ENCODE results near the gene FTSJ1. TPM values are rescaled to one million over a fixed set of nuclear protein-coding genes. Genes with fewer than 3 reads are reported as not detected.
"Not testable (repeated sequence)": the region's sequence is repeated elsewhere in the genome, so short reads cannot be mapped to it uniquely, and the experiment has no call there.

The FTSJ1 gene
- total RNA-seq (2014; rRNA removed; shearing (Covaris generic)): 55.7 and 66.1 TPM in 2 replicates
- 51.8 and 54.7 TPM in 2 replicates for total RNA-seq (2022)
- Bru-seq, nascent RNA: percentile 59 among the genes with signal in this experiment
- BruChase-seq, experiment 1, labeled RNA remaining after a 6-hour chase: percentile 82 among the genes with signal in this experiment
- BruChase-seq, experiment 2, labeled RNA remaining after a 2-hour chase: percentile 77 among the genes with signal in this experiment
- long read RNA-seq, transcript FTSJ1-202 (13 exons, 1,892 nt): major isoform, 31 of 91 reads
- long read RNA-seq, partial matches to known transcripts: 11 of 91 reads
- long read RNA-seq, other reads (novel, unspliced or antisense): 48 of 91 reads

GRCh38 chrX:48475774-48476577, at the start of gene FTSJ1:
Gene FTSJ1 (plus strand): TSS chrX:48476199. CDS start chrX:48478048, 1,849 bp downstream.
- H3K79me2 ChIP-seq (ENCODE audit: insufficient read depth, low read depth, low read length): peaks cover 37% of the 10 kb centered on the region
- DNase-seq (ENCODE audit: low spot score): peak; percentile 85
- POLR2A ChIA-PET: no interaction called here
- H3K9me3 ChIP-seq (ENCODE audit: low read length): no peaks in the 10 kb centered on the region
- H3K4me1 ChIP-seq (ENCODE audit: insufficient read depth, low read length, poor library complexity, severe bottlenecking): peaks cover 19% of the 10 kb centered on the region
- TF ChIP-seq CTCF (conservative IDR thresholded peaks at IDR 0.05; ENCODE audit: low read length) (no peak), EZH2phosphoT487 (IDR thresholded peaks at IDR 0.05; ENCODE audit: borderline replicate concordance, low read depth, low read length) (no peak)
- no TSS peak for BruUV-seq (replicated peaks)
- peak within 1 kb of the TSS; percentile 91 for H2AFZ ChIP-seq (ENCODE audit: low read length)
- intact Hi-C loops (cut with micrococcal nuclease; ENCODE audit: unreplicated experiment): loop anchor here (2.0 to 5.0 kb wide), 3 partner anchors 46 to 121 kb away; partner anchors contain the start of genes EBP, RBM3 and WDR13
- H3K27ac ChIP-seq (ENCODE audit: low read depth, low read length, poor library complexity, severe bottlenecking): peak within 1 kb of the TSS; percentile 66
- peak within 1 kb of the TSS; percentile 97 for H3K4me2 ChIP-seq (ENCODE audit: low read length)
- H4K20me1 ChIP-seq (ENCODE audit: insufficient read depth, low read length): no peaks in the 10 kb centered on the region
- CTCF ChIA-PET (ENCODE audit: unreplicated experiment): no interaction called here
- H3K9me2 ChIP-seq (ENCODE audit: insufficient read depth, low read length): no peaks in the 10 kb centered on the region
- peaks cover 30% of the 10 kb centered on the region for H3K36me3 ChIP-seq (ENCODE audit: insufficient read depth, low read length)
- H3K4me3 ChIP-seq (ENCODE audit: low read depth, low read length, poor library complexity, severe bottlenecking): peak within 1 kb of the TSS; percentile 91

- BruUV-seq (replicated peaks); H2AFZ ChIP-seq (ENCODE audit: low read length); POLR2A ChIA-PET; H3K4me1 ChIP-seq (ENCODE audit: insufficient read depth, low read length, poor library complexity, severe bottlenecking); CTCF ChIA-PET (ENCODE audit: unreplicated experiment); H4K20me1 ChIP-seq (ENCODE audit: insufficient read depth, low read length); H3K4me2 ChIP-seq (ENCODE audit: low read length); H3K4me3 ChIP-seq (ENCODE audit: low read depth, low read length, poor library complexity, severe bottlenecking); DNase-seq (ENCODE audit: low spot score); intact Hi-C loops (cut with micrococcal nuclease; ENCODE audit: unreplicated experiment); H3K27ac ChIP-seq (ENCODE audit: low read depth, low read length, poor library complexity, severe bottlenecking); H3K36me3 ChIP-seq (ENCODE audit: insufficient read depth, low read length); H3K9me2 ChIP-seq (ENCODE audit: insufficient read depth, low read length); H3K9me3 ChIP-seq (ENCODE audit: low read length); H3K79me2 ChIP-seq (ENCODE audit: insufficient read depth, low read depth, low read length): not testable (repeated sequence)
Measured at GRCh38 chrX:48427027-48427716, 48.8 kb upstream of the FTSJ1 start.

GRCh38 chrX:48429606-48430005, 46.4 kb upstream of the FTSJ1 start:
- CTCF ChIA-PET (ENCODE audit: unreplicated experiment); H3K4me1 ChIP-seq (ENCODE audit: insufficient read depth, low read length, poor library complexity, severe bottlenecking); H3K27ac ChIP-seq (ENCODE audit: low read depth, low read length, poor library complexity, severe bottlenecking); BruUV-seq (replicated peaks); H3K4me3 ChIP-seq (ENCODE audit: low read depth, low read length, poor library complexity, severe bottlenecking); H4K20me1 ChIP-seq (ENCODE audit: insufficient read depth, low read length); H3K9me3 ChIP-seq (ENCODE audit: low read length); H2AFZ ChIP-seq (ENCODE audit: low read length); H3K36me3 ChIP-seq (ENCODE audit: insufficient read depth, low read length); H3K9me2 ChIP-seq (ENCODE audit: insufficient read depth, low read length); H3K4me2 ChIP-seq (ENCODE audit: low read length); DNase-seq (ENCODE audit: low spot score); intact Hi-C loops (cut with micrococcal nuclease; ENCODE audit: unreplicated experiment); POLR2A ChIA-PET; H3K79me2 ChIP-seq (ENCODE audit: insufficient read depth, low read depth, low read length): not testable (repeated sequence)

- DNase-seq (ENCODE audit: low spot score); H3K4me3 ChIP-seq (ENCODE audit: low read depth, low read length, poor library complexity, severe bottlenecking); H3K27ac ChIP-seq (ENCODE audit: low read depth, low read length, poor library complexity, severe bottlenecking); intact Hi-C loops (cut with micrococcal nuclease; ENCODE audit: unreplicated experiment); BruUV-seq (replicated peaks); H3K4me2 ChIP-seq (ENCODE audit: low read length); H3K9me2 ChIP-seq (ENCODE audit: insufficient read depth, low read length); H3K4me1 ChIP-seq (ENCODE audit: insufficient read depth, low read length, poor library complexity, severe bottlenecking); POLR2A ChIA-PET; H4K20me1 ChIP-seq (ENCODE audit: insufficient read depth, low read length); H3K9me3 ChIP-seq (ENCODE audit: low read length); H3K36me3 ChIP-seq (ENCODE audit: insufficient read depth, low read length); H2AFZ ChIP-seq (ENCODE audit: low read length); CTCF ChIA-PET (ENCODE audit: unreplicated experiment); H3K79me2 ChIP-seq (ENCODE audit: insufficient read depth, low read depth, low read length): not testable (repeated sequence)
Measured at GRCh38 chrX:48430166-48430565, 45.8 kb upstream of the FTSJ1 start.

GRCh38 chrX:48433713-48434112, 42.3 kb upstream of the FTSJ1 start:
- intact Hi-C loops (cut with micrococcal nuclease; ENCODE audit: unreplicated experiment); H2AFZ ChIP-seq (ENCODE audit: low read length); H3K36me3 ChIP-seq (ENCODE audit: insufficient read depth, low read length); H3K4me3 ChIP-seq (ENCODE audit: low read depth, low read length, poor library complexity, severe bottlenecking); DNase-seq (ENCODE audit: low spot score); CTCF ChIA-PET (ENCODE audit: unreplicated experiment); POLR2A ChIA-PET; BruUV-seq (replicated peaks); H3K9me2 ChIP-seq (ENCODE audit: insufficient read depth, low read length); H3K4me2 ChIP-seq (ENCODE audit: low read length); H3K27ac ChIP-seq (ENCODE audit: low read depth, low read length, poor library complexity, severe bottlenecking); H3K79me2 ChIP-seq (ENCODE audit: insufficient read depth, low read depth, low read length); H3K4me1 ChIP-seq (ENCODE audit: insufficient read depth, low read length, poor library complexity, severe bottlenecking); H4K20me1 ChIP-seq (ENCODE audit: insufficient read depth, low read length); H3K9me3 ChIP-seq (ENCODE audit: low read length): not testable (repeated sequence)
